HepG2 (cell line): ENCODE data around the gene FZD4. TPM values are rescaled to one million over a fixed set of nuclear protein-coding genes. Genes with fewer than 3 reads are reported as not detected.

Source experiments
- CBFB ChIP-seq: sonication (generic); formaldehyde crosslinking; IDR thresholded peaks from 2 replicates; pipeline ENCODE4 v1.4.0; 2020; ENCODE audit warnings: missing genetic modification reagents
- CREB1 ChIP-seq, 2 experiments: fragments of 450-650 bp in 1 of 2; IDR thresholded peaks; 2 replicates each; pipeline ENCODE4 v1.6.1; 2016 to 2017; ENCODE audit warnings: control low read depth in 1 of 2, mild to moderate bottlenecking in 1 of 2, missing compliant biosample characterization in 1 of 2, missing genetic modification characterization in 1 of 2
- ETV5 ChIP-seq: IDR thresholded peaks from 2 replicates; pipeline ENCODE4 v1.6.1; 2018; ENCODE audit warnings: missing biosample characterization, missing genetic modification reagents, inconsistent platforms, borderline replicate concordance
- HOXD1 ChIP-seq: sonication (generic); formaldehyde crosslinking; IDR thresholded peaks from 2 replicates; pipeline ENCODE4 v1.5.0; 2020; ENCODE audit warnings: missing genetic modification reagents
- NRL ChIP-seq: sonication (generic); formaldehyde crosslinking; IDR thresholded peaks from 2 replicates; pipeline ENCODE4 v1.5.0; 2020; ENCODE audit warnings: missing genetic modification reagents, mild to moderate bottlenecking, moderate library complexity, borderline replicate concordance
- PPARG ChIP-seq: conservative IDR thresholded peaks from 2 replicates; pipeline ENCODE4 v1.6.1; 2016; ENCODE audit warnings: missing biosample characterization, missing genetic modification reagents
- RCOR2 ChIP-seq: IDR thresholded peaks from 2 replicates; pipeline ENCODE4 v1.6.1; 2016; ENCODE audit warnings: missing biosample characterization, missing genetic modification reagents
- TAF1 ChIP-seq: sonication (generic); formaldehyde crosslinking; IDR thresholded peaks from 2 replicates; pipeline ENCODE4 v1.4.0; 2020; ENCODE audit warnings: missing genetic modification reagents
- TCF7L2 ChIP-seq: IDR thresholded peaks from 2 replicates; pipeline ENCODE4 v1.6.1; 2011; ENCODE audit warnings: mild to moderate bottlenecking, low read depth, low read length, moderate library complexity
- TFDP2 ChIP-seq: sonication (generic); formaldehyde crosslinking; IDR thresholded peaks from 2 replicates; pipeline ENCODE4 v1.4.0; 2020; ENCODE audit warnings: missing genetic modification reagents
- ZNF205 ChIP-seq: IDR thresholded peaks from 2 replicates; pipeline ENCODE4 v1.6.1; 2018; ENCODE audit warnings: missing biosample characterization, missing genetic modification reagents
- ZNF362 ChIP-seq: sonication (generic); formaldehyde crosslinking; IDR thresholded peaks from 2 replicates; pipeline ENCODE4 v1.4.0; 2020; ENCODE audit warnings: missing genetic modification reagents, mild to moderate bottlenecking, borderline replicate concordance
- ZNF614 ChIP-seq: IDR thresholded peaks from 2 replicates; pipeline ENCODE4 v1.6.1; 2018; ENCODE audit warnings: missing biosample characterization, missing genetic modification reagents, inconsistent platforms, borderline replicate concordance
- ZSCAN5A ChIP-seq: sonication (generic); formaldehyde crosslinking; IDR thresholded peaks from 2 replicates; pipeline ENCODE4 v1.8.0; 2022; ENCODE audit warnings: mild to moderate bottlenecking, missing genetic modification reagents, borderline replicate concordance
- polyA plus RNA-seq, 8 experiments: library from polyadenylated mRNA; depleted of rRNA in 3 of 8; stranded (reverse) in 7 of 8; unstranded in 1 of 8; fragments of >200 nt; fragmentation: Illumina TruSeq in 4 of 8; extraction: Trizol in 4 of 8; gene quantifications; 2 replicates each; pipeline versions ENCODE4 v1.2.1 to v1.2.3, GENCODE V29; 2011 to 2016; ENCODE audit warnings: low read depth in 4 of 8, missing spikeins in 1 of 8, mixed read lengths in 1 of 8; ENCODE audit not compliant: insufficient read depth in 1 of 8
- total RNA-seq, 5 experiments: library from RNA; depleted of rRNA; stranded (reverse); fragments of >200 nt; fragmentation: Illumina TruSeq; extraction: Trizol; gene quantifications; 2 replicates each; pipeline ENCODE4 v1.2.3, GENCODE V29; 2016; ENCODE audit warnings: low read depth in 1 of 5
- TF ChIP-seq, protein P1 (sequence below): sonication (generic); formaldehyde crosslinking; IDR thresholded peaks from 2 replicates; pipeline ENCODE4 v1.4.0; 2020; ENCODE audit warnings: missing genetic modification reagents, borderline replicate concordance
- TF ChIP-seq, protein P2 (sequence below): IDR thresholded peaks from 2 replicates; pipeline ENCODE4 v1.6.1; 2016; ENCODE audit warnings: low read depth, control low read depth
- TF ChIP-seq, protein P3 (sequence below): sonication (generic); formaldehyde crosslinking; conservative IDR thresholded peaks from 2 replicates; pipeline ENCODE4 v1.4.0; 2020; ENCODE audit warnings: missing genetic modification reagents

FZD4 gene
- total and polyA plus RNA-seq, 2 of the 13 experiments (the other 11 are each of a cell fraction or from before 2014, with no cell fraction given), result 46.5 to 70.4 TPM

- 0 out of 2 replicates have a peak, but pooled peaks have one; percentile 16 for TF ChIP-seq ZNF362 (CRISPR knock-in tag)
- TF ChIP-seq TCF7L2, result no peak
- no peak for TF ChIP-seq CBFB (CRISPR knock-in tag)
- TF ChIP-seq, protein P1, sequence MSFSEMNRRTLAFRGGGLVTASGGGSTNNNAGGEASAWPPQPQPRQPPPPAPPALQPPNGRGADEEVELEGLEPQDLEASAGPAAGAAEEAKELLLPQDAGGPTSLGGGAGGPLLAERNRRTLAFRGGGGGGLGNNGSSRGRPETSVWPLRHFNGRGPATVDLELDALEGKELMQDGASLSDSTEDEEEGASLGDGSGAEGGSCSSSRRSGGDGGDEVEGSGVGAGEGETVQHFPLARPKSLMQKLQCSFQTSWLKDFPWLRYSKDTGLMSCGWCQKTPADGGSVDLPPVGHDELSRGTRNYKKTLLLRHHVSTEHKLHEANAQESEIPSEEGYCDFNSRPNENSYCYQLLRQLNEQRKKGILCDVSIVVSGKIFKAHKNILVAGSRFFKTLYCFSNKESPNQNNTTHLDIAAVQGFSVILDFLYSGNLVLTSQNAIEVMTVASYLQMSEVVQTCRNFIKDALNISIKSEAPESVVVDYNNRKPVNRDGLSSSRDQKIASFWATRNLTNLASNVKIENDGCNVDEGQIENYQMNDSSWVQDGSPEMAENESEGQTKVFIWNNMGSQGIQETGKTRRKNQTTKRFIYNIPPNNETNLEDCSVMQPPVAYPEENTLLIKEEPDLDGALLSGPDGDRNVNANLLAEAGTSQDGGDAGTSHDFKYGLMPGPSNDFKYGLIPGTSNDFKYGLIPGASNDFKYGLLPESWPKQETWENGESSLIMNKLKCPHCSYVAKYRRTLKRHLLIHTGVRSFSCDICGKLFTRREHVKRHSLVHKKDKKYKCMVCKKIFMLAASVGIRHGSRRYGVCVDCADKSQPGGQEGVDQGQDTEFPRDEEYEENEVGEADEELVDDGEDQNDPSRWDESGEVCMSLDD (CRISPR knock-in tag), result no peak; the same call in 1 of the 2 replicates
- no peak for TF ChIP-seq PPARG (CRISPR knock-in tag)
- TF ChIP-seq TAF1 (CRISPR knock-in tag), result no peak
- TF ChIP-seq TFDP2 (CRISPR knock-in tag), result peak; percentile 45
- TF ChIP-seq HOXD1 (CRISPR knock-in tag), result no peak
- TF ChIP-seq, protein P2, sequence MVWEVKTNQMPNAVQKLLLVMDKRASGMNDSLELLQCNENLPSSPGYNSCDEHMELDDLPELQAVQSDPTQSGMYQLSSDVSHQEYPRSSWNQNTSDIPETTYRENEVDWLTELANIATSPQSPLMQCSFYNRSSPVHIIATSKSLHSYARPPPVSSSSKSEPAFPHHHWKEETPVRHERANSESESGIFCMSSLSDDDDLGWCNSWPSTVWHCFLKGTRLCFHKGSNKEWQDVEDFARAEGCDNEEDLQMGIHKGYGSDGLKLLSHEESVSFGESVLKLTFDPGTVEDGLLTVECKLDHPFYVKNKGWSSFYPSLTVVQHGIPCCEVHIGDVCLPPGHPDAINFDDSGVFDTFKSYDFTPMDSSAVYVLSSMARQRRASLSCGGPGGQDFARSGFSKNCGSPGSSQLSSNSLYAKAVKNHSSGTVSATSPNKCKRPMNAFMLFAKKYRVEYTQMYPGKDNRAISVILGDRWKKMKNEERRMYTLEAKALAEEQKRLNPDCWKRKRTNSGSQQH, result no peak
- no peak for TF ChIP-seq RCOR2 (CRISPR knock-in tag)
- no peak for TF ChIP-seq ZNF614
- TF ChIP-seq, protein P3, sequence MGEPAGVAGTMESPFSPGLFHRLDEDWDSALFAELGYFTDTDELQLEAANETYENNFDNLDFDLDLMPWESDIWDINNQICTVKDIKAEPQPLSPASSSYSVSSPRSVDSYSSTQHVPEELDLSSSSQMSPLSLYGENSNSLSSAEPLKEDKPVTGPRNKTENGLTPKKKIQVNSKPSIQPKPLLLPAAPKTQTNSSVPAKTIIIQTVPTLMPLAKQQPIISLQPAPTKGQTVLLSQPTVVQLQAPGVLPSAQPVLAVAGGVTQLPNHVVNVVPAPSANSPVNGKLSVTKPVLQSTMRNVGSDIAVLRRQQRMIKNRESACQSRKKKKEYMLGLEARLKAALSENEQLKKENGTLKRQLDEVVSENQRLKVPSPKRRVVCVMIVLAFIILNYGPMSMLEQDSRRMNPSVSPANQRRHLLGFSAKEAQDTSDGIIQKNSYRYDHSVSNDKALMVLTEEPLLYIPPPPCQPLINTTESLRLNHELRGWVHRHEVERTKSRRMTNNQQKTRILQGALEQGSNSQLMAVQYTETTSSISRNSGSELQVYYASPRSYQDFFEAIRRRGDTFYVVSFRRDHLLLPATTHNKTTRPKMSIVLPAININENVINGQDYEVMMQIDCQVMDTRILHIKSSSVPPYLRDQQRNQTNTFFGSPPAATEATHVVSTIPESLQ (CRISPR knock-in tag), result no peak
- TF ChIP-seq ETV5, result no peak
- no peak for TF ChIP-seq NRL (CRISPR knock-in tag)
- TF ChIP-seq CREB1 (IDR thresholded peaks at IDR 0.05), result no peak
- no peak for TF ChIP-seq CREB1 (CRISPR knock-in tag; IDR thresholded peaks at IDR 0.05)
- no peak for TF ChIP-seq ZSCAN5A (CRISPR knock-in tag)
- no peak for TF ChIP-seq ZNF205 (CRISPR knock-in tag)
These were observed 705 bp downstream of the FZD4 start (continued) for GRCh38 chr11:86954269-86955110.
